HG02610 (cell line): ENCODE data around the gene CCL3.
"Not testable (repeated sequence)": the region's sequence is repeated elsewhere in the genome, so short reads cannot be mapped to it uniquely, and the experiment has no call there.

ENCODE experiments used
- ATAC-seq: cut with Tn5 transposase; IDR thresholded peaks from one replicate; pipeline ENCODE4 v1.9.1; 2021; ENCODE audit warnings: mild to moderate bottlenecking, moderate library complexity; ENCODE audit not compliant: unreplicated experiment

CCL3 gene

GRCh38 chr17:36117505-36118382, 27.8 kb upstream of the CCL3 start:
- ATAC-seq: peak; percentile 75

GRCh38 chr17:36115649-36115977, 25.7 kb upstream of the CCL3 start:
- not testable (repeated sequence) for ATAC-seq

GRCh38 chr17:36114971-36115648, 25.2 kb upstream of the CCL3 start:
- not testable (repeated sequence) for ATAC-seq

- not testable (repeated sequence) for ATAC-seq
These were observed 23.2 kb upstream of the CCL3 start for GRCh38 chr17:36113131-36113530.

GRCh38 chr17:36112572-36112971, 22.6 kb upstream of the CCL3 start:
- no peak for ATAC-seq

GRCh38 chr17:36111068-36111490, 21.1 kb upstream of the CCL3 start:
- ATAC-seq: no peak

GRCh38 chr17:36108265-36108664, 18.3 kb upstream of the CCL3 start:
- not testable (repeated sequence) for ATAC-seq

GRCh38 chr17:36107660-36108059, 17.7 kb upstream of the CCL3 start:
- no peak for ATAC-seq

- no peak for ATAC-seq
These were observed 16.5 kb upstream of the CCL3 start for GRCh38 chr17:36106493-36106835.

GRCh38 chr17:36105781-36106492, 16.0 kb upstream of the CCL3 start:
- no peak for ATAC-seq

GRCh38 chr17:36104701-36105181, 14.8 kb upstream of the CCL3 start:
- ATAC-seq: no peak

GRCh38 chr17:36104246-36104645, 14.3 kb upstream of the CCL3 start:
- ATAC-seq: not testable (repeated sequence)

- peak; percentile 68 for ATAC-seq
These were observed 13.5 kb upstream of the CCL3 start, which contains the start of gene CCL4 for GRCh38 chr17:36103401-36103975. Gene CCL4, plus strand, starts transcription at chr17:36103827. Its CDS starts 79 bp downstream, at chr17:36103906.

- ATAC-seq: peak; percentile 27
These were observed 9.1 kb upstream of the CCL3 start for GRCh38 chr17:36099004-36099403.

- ATAC-seq: no peak
These were observed 6.0 kb upstream of the CCL3 start for GRCh38 chr17:36095992-36096391.

- no peak for ATAC-seq
These were observed 4.8 kb upstream of the CCL3 start for GRCh38 chr17:36094746-36095145.

GRCh38 chr17:36094232-36094631, 4.3 kb upstream of the CCL3 start:
- no peak for ATAC-seq

GRCh38 chr17:36092715-36093114, 2.8 kb upstream of the CCL3 start:
- ATAC-seq: not testable (repeated sequence)

- ATAC-seq: peak; percentile 24
These were observed 2.3 kb upstream of the CCL3 start for GRCh38 chr17:36092230-36092629.

GRCh38 chr17:36089339-36089865, 541 bp downstream of the CCL3 start:
- ATAC-seq: no peak
